SU-DHL-6 (cell line): ENCODE measurements around the gene WDR54.

Source experiments
- H2AFZ ChIP-seq: fragments of 200-600 bp; sonication (generic); 2 replicates; pipeline ENCODE4 v1.6.1; 2014; ENCODE audit warnings: low read depth, mild to moderate bottlenecking, moderate library complexity, mixed read lengths, antibody characterized with exemption, low read length; ENCODE audit not compliant: severe bottlenecking
- H3F3A ChIP-seq: fragments of 200-600 bp; shearing (Covaris generic); 2 replicates; pipeline ENCODE4 v1.6.0; 2016; ENCODE audit warnings: antibody characterized with exemption, mild to moderate bottlenecking; ENCODE audit not compliant: insufficient read depth
- H3K27ac ChIP-seq: fragments of 200-600 bp; sonication (generic); 2 replicates; pipeline ENCODE4 v1.5.1; 2016; ENCODE audit warnings: low read depth, mild to moderate bottlenecking, low read length, moderate library complexity, mixed read lengths
- H3K27me3 ChIP-seq: fragments of 200-600 bp; sonication (generic), shearing (Covaris generic); 2 replicates; pipeline ENCODE4 v1.6.0; 2014; ENCODE audit warnings: mild to moderate bottlenecking, low read length
- H3K36me3 ChIP-seq: fragments of 200-600 bp; sonication (generic); 2 replicates; pipeline ENCODE4 v1.6.1; 2014; ENCODE audit warnings: mild to moderate bottlenecking, low read length, mixed read lengths
- H3K4me2 ChIP-seq: fragments of 300-600, 200-600 bp; shearing (Covaris generic), sonication (generic); 2 replicates; pipeline ENCODE4 v1.6.0; 2014; ENCODE audit warnings: low read length, low read depth, mild to moderate bottlenecking; ENCODE audit not compliant: poor library complexity, severe bottlenecking
- H3K4me3 ChIP-seq: fragments of 200-600 bp; sonication (generic); 2 replicates; pipeline ENCODE4 v1.5.1; 2014; ENCODE audit warnings: antibody characterized with exemption, low read length, mild to moderate bottlenecking, mixed read lengths; ENCODE audit not compliant: insufficient read depth, poor library complexity, severe bottlenecking
- H3K79me2 ChIP-seq: fragments of 200-600 bp; sonication (generic); 2 replicates; pipeline ENCODE4 v1.6.1; 2014; ENCODE audit warnings: mild to moderate bottlenecking, low read length, moderate library complexity; ENCODE audit not compliant: insufficient read depth
- H3K9ac ChIP-seq: fragments of 200-600 bp; sonication (generic); 2 replicates; pipeline ENCODE4 v1.7.0; 2014; ENCODE audit warnings: mild to moderate bottlenecking, low read length
- H3K9me2 ChIP-seq: fragments of 200-600 bp; sonication (generic); replicated peaks from 2 replicates; pipeline ENCODE4 v1.6.1; 2014; ENCODE audit warnings: low read length; ENCODE audit not compliant: insufficient read depth
- H3K9me3 ChIP-seq: fragments of 200-600 bp; sonication (generic); 2 replicates; pipeline ENCODE4 v1.6.1; 2014; ENCODE audit warnings: low read length, mixed read lengths; ENCODE audit not compliant: insufficient read depth
- H4K20me1 ChIP-seq: fragments of 200-600 bp; sonication (generic); 2 replicates; pipeline ENCODE4 v1.6.1; 2014; ENCODE audit warnings: low read depth, mild to moderate bottlenecking, antibody characterized with exemption, low read length, moderate library complexity, mixed read lengths
- CTCF ChIP-seq: fragments of 200-600 bp; sonication (generic); IDR thresholded peaks from one replicate; pipeline ENCODE4 v1.5.1; 2017; ENCODE audit warnings: antibody characterized with exemption, mild to moderate bottlenecking, low read length, moderate library complexity; ENCODE audit not compliant: insufficient read depth, poor library complexity, severe bottlenecking
- EZH2phosphoT487 ChIP-seq: fragments of 200-600 bp; sonication (generic), shearing (Covaris generic); conservative IDR thresholded peaks from 2 replicates; pipeline ENCODE4 v1.6.1; 2018; ENCODE audit warnings: mild to moderate bottlenecking, antibody characterized with exemption, low read length, moderate library complexity, mixed read lengths

Gene WDR54

GRCh38 chr2:74423231-74424095 lies 1.9 kb downstream of the WDR54 start:
- TF ChIP-seq CTCF (no peak), EZH2phosphoT487 (no peak)
- Histone ChIP-seq H3K27ac (no peak overlapping the region), H3K27me3 (no peaks in the 10 kb centered on the region), H3K4me2 (no peak overlapping the region), H3K9ac (no peak overlapping the region), H3K36me3 (no peaks in the 10 kb centered on the region), H2AFZ (no peak overlapping the region), H3K9me2 (no peaks in the 10 kb centered on the region), H3K79me2 (no peaks in the 10 kb centered on the region), H3F3A (no peaks in the 10 kb centered on the region; the same call in 1 of the 2 replicates), H3K4me3 (no peak overlapping the region), H3K9me3 (no peaks in the 10 kb centered on the region), H4K20me1 (no peaks in the 10 kb centered on the region)

- Histone ChIP-seq H3K36me3 (no peaks in the 10 kb centered on the region), H3K27me3 (no peaks in the 10 kb centered on the region), H3F3A (no peaks in the 10 kb centered on the region; the same call in 1 of the 2 replicates), H3K9me2 (no peaks in the 10 kb centered on the region), H3K79me2 (no peaks in the 10 kb centered on the region), H3K9ac (no peak overlapping the region), H3K4me3 (no peak overlapping the region), H4K20me1 (no peaks in the 10 kb centered on the region), H2AFZ (no peak overlapping the region), H3K27ac (no peak overlapping the region), H3K9me3 (no peaks in the 10 kb centered on the region), H3K4me2 (no peak overlapping the region)
- TF ChIP-seq EZH2phosphoT487, result no peak
- no peak for TF ChIP-seq CTCF
Measured at GRCh38 chr2:74424139-74424992, 2.8 kb downstream of the WDR54 start.

- TF ChIP-seq CTCF (no peak), EZH2phosphoT487 (no peak)
- no peak overlapping the region for H3K4me3 ChIP-seq
- no peaks in the 10 kb centered on the region for H3K79me2 ChIP-seq
- H2AFZ ChIP-seq, result no peak overlapping the region
- H3K4me2 ChIP-seq, result no peak overlapping the region
- H3K9me2 ChIP-seq, result no peaks in the 10 kb centered on the region
- no peaks in the 10 kb centered on the region for H3K27me3 ChIP-seq
- H3K27ac ChIP-seq, result no peak overlapping the region
- no peaks in the 10 kb centered on the region for H3F3A ChIP-seq
- no peaks in the 10 kb centered on the region for H4K20me1 ChIP-seq
- no peak overlapping the region for H3K9ac ChIP-seq
- H3K36me3 ChIP-seq, result no peaks in the 10 kb centered on the region
- no peaks in the 10 kb centered on the region for H3K9me3 ChIP-seq
Measured at GRCh38 chr2:74424995-74425406, 3.5 kb downstream of the WDR54 start.
